T1000 (cell line): Measurements from ENCODE around the gene COTL1.
"Not testable (repeated sequence)": the region's sequence is repeated elsewhere in the genome, so short reads cannot be mapped to it uniquely, and the experiment has no call there.

Experiments
- DNase-seq: peaks from one replicate; lab custom pipeline; 2025; ENCODE audit warnings: mixed read lengths; lab: John Stamatoyannopoulos, UW

COTL1 gene

DNA sequence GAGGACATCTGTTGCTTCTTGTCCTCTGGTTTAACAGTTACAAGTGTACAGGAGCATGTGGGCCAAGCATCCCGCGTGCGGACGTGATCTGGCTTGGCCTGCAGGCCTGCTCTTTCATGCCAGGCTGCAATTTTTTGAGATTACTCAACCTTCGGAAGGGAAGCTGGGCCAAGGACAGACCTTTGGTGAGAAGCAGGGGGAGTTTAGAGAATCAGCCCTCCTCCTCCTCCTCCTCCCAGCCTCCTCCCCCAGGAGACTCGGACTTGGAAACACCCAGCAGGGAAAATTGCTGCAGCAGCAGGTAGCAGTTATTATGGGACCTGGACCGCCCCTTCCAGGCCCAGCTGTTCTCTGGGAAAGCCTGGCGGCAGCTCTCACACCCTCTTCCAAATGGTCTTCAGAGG, 25.3 kb upstream of the COTL1 start:
- DNase-seq = peak; percentile 35

GRCh38 chr16:84641643-84642358, 23.9 kb upstream of the COTL1 start:
- no peak for DNase-seq

GRCh38 chr16:84640145-84640544, 22.3 kb upstream of the COTL1 start:
- DNase-seq = no peak

DNA sequence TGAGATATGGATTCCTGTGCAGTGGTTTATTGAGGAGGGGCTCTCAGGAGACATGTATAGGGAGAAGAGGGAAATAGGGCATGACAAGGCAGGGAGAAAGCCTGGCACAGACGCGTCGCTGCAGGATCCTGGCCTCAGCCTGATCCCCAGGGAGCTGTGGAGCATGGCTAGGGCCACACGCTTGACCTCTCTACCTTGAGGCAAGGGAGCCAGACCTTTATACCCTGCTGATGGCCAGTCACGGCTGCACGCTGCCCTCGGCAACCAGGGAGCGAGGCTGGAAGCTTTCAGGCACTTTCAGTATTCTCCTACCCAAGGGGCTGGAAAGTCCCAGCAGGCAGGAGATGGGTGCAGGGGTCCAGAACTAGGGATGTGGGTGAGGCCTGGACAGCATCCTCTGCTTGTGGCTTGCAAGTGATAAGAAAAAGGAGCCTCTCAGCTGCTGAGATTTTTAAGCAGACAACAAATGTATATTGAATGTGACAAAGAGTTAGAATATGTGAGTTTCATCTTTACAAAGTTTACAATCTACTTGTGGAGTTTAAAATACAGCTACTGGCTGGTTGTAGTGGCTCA, 20.4 kb upstream of the COTL1 start:
- DNase-seq = no peak

DNA sequence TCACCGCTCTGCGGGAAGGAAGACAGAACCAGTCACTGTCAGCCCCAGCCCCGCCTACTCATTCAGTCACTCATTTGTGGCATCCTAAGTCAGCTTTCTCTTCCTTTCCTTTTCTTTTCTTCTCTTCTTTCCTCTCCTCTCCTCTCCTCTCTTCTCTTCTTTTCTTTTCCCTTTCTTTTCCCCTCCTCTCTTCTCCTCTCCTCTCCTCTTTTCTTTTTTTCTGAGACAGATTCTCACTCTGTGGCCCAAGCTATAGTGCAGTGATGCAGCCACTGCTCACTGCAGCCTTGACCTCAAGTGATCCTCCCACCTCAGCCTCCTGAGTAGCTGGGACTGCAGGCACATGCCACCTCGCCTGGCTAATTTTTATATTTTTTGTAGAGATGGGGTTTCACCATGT, 19.8 kb upstream of the COTL1 start:
- DNase-seq = no peak

GRCh38 chr16:84635702-84636101, 17.8 kb upstream of the COTL1 start:
- DNase-seq = no peak

DNA sequence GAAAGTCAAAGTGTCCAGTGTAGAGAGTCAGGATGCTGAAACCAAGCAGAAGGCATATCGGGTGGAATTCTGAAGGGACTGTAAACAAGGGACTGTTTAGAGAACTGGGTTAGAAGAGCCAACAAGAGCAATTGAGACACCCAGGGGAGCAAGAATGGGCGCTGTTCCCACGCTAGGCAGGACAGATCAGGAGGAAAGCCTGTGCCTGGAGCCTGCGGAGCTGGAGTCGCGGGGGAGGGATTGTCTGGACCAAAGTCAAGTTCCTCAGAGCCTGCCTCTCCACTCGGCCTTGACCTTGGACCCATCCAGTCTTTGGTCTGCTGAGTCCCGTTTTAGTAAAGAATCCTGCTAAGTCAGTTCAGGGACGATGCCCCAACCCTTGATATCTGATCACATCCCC, 15.7 kb upstream of the COTL1 start:
- no peak for DNase-seq

GRCh38 chr16:84632862-84633261, 15.0 kb upstream of the COTL1 start:
- not testable (repeated sequence) for DNase-seq

DNA sequence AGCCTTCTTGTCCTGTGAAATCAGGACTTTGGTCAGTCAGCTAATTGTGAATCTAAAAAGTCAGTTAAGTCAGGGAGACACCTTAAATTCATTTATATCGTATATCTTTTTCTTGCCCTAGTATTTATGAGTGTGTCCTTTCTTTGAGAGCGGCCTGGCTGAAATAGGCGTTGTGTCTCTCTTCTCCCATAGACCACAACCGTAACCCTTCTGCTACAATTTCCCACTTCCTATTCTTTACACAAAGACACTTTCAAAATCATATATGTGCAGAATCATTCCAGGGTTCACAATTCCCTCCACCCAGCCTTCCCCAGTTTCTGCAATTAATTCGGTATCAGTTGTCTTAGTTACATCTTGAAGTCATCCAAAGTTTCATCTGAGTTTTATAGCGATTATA, 14.0 kb upstream of the COTL1 start:
- no peak for DNase-seq

DNA sequence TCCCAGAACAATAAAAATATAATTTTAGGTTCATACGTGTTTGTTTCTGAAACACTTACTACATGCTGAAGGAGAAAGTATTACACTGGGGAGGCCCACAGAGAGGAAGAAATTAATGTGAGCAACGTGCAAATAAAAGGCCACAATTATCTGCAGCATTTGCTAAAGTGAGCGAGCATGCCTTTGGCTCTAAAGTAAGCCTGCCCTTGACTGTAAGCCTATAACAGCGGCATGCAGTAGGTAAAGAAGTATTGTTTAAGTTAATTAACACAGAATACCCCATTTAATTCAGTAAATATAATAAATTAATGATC, 13.2 kb upstream of the COTL1 start:
- DNase-seq = no peak

GRCh38 chr16:84630446-84631152, 12.7 kb upstream of the COTL1 start:
- DNase-seq = no peak

- DNase-seq = no peak
These were observed 12.1 kb upstream of the COTL1 start for GRCh38 chr16:84630009-84630408.

DNA sequence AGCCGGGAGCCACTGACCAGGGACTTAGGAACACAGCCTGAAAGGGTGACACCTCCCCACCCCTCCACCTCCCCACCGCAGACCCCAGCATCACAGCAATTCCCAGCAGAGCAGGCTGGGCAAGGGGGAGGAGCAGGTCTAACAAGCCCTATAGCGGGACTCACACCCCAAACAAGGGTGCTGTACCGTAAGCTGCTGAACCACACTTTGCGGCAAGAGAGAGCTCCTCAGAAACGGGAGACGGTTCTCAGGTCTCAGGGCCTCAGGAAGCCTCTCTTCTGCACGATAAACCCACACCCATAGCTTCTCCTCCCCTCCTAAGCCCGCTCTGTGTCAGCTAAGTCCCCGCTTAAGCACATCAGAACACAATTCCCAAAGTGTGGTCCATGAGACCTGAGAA, 11.7 kb upstream of the COTL1 start:
- DNase-seq = no peak

GRCh38 chr16:84628226-84628731, 10.4 kb upstream of the COTL1 start:
- DNase-seq = no peak

- no peak for DNase-seq
These were observed 7.7 kb upstream of the COTL1 start for GRCh38 chr16:84625556-84625955.

DNA sequence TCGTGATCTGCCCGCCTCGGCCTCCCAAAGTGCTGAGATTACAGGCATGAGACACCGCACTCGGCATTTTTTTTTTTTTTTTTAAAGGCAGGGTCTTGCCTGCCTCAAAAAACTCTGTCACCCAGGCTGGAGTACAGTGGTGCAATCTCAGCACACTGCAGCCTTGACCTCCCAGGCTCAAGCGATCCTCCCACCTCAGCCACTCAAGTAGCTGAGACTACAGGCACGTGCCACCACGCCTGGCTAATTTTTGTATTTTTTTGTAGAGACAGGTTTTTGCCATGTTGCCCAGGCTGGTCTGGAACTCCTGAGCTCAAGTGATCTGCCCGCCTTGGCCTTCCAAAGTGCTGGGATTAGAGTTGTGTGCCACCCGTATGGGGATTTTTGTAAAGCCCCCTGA, 3.0 kb upstream of the COTL1 start:
- DNase-seq = not testable (repeated sequence)

- peak; percentile 79 for DNase-seq
These were observed 943 bp upstream of the COTL1 start for GRCh38 chr16:84618581-84619460.

- no peak for DNase-seq
These were observed 662 bp downstream of the COTL1 start for GRCh38 chr16:84617041-84617790.

DNA sequence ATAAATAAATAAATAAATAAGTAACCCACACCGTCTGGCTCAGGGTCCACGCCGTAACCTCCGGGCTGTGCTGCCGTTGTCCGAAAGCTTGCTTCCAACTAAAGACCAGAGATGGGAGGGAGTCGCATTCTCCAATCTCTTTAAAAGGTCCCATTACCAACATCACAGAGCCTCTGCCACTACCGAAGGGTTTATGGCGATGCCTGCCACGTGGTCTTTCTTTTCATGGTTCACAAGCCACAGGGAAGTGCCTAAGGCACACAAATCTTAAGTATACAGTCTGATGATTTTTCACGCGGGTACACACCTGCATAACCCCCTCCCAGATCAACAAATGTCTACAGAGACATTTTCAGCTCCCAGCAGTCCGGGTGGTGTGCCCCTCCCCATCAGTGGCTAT, 1.4 kb downstream of the COTL1 start:
- DNase-seq = no peak

- no peak for DNase-seq
These were observed 2.7 kb downstream of the COTL1 start for GRCh38 chr16:84614968-84615813.

GRCh38 chr16:84614623-84614967, 3.3 kb downstream of the COTL1 start:
- DNase-seq = no peak
